Jurkat, Clone E6-1 (cell line): ENCODE results near the gene PC.

Source experiments
- DNase-seq: peaks from one replicate; pipeline ENCODE4 v3.0.0-alpha.2; 2011; ENCODE audit warnings: low read depth, low spot score
- H3K4me3 ChIP-seq: 2 replicates; pipeline ENCODE4 v1.5.1; 2011; ENCODE audit warnings: mild to moderate bottlenecking, low read length, control low read depth, moderate library complexity

Gene PC

GRCh38 chr11:66892911-66893310, 65.3 kb downstream of the PC start:
- no peak overlapping the region for H3K4me3 ChIP-seq
- no peak for DNase-seq

GRCh38 chr11:66891851-66892660, 66.1 kb downstream of the PC start:
- no peak overlapping the region for H3K4me3 ChIP-seq
- no peak for DNase-seq

DNA sequence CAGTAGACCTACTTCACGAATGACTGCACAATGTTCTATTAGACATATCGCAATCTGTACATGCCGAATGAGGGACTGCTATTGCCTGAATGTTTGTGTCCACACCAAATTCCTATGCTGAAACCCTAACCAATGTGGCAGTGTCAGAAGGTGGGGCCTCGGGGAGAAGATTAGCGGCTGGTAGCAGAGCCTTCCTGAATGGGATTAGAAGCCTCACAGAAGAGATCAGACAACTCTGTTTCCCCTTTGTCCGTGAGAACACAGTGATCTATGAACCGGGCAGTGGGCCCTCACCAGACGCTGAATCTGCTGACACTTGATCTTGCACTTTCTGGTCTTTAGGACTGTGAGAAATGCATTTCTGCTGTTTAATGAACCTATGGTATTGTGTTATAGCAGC, 68.2 kb downstream of the PC start:
- no peak for DNase-seq
- no peak overlapping the region for H3K4me3 ChIP-seq

DNA sequence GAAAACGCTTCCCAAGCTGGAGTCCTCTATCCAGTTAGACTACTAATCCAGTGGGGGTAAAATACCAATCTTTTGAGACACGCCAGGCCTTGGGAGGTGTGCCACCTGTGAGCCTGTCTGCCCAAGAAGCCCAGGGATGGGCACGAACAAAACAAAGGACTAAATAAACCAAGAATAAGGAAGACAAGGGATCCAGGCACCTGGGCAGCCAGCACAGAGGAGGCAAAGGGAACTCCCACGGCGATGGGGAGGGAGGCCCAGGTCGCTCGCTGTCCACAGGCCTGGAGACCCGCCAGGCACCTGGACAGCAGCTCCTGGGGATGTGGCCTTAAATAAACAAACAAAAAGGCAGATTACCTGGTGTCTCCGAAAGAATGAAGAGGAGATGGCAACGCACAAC, 69.9 kb downstream of the PC start:
- H3K4me3 ChIP-seq, result no peak overlapping the region
- no peak for DNase-seq

DNA sequence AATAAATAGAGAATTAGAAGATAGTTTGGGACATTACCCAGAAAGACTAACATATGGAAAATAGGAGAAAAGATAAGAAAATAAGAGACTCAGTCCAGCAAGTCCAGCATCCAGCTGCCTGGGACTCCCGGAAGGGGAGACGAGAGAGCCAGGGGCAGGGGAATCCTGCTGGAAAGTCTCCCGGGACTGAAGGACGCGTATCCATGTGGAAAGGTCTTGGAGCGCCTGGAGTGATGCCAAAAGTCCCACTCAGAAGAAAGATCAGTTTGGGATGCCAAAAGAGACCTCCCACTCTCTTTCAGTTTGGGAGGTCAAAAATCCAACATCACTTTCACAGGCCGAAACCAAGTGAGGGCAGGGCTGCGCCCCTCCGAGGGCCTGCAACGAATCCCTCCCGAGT, 70.7 kb downstream of the PC start:
- H3K4me3 ChIP-seq, result no peak overlapping the region
- no peak for DNase-seq

DNA sequence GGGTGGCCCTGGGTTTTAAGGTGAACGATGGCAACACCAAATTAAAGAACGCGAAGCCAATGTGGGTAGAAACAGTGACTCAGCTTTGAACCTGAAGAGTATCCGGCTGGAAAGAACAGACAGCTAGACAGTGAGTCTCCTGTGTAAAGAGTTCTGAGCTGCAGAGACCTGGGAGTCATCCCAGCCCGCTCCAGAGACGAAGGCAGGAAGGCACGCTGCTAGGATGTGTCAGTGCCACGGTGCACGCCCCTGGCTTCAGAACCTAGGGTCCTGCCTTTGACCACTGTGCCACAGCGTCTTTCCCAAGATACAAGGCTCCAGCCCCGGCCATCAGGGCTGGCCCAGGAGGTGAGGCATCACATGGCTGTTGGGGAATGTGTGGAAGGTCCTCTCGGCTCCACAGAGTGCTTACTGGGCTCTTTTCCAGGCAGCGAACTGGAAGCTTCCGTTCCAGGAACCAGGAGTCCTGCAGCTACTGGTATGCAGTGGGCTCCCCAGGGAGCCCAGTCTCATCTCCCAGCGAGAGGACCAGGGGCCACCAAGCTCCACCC, 71.4 kb downstream of the PC start:
- no peak overlapping the region for H3K4me3 ChIP-seq
- no peak for DNase-seq

DNA sequence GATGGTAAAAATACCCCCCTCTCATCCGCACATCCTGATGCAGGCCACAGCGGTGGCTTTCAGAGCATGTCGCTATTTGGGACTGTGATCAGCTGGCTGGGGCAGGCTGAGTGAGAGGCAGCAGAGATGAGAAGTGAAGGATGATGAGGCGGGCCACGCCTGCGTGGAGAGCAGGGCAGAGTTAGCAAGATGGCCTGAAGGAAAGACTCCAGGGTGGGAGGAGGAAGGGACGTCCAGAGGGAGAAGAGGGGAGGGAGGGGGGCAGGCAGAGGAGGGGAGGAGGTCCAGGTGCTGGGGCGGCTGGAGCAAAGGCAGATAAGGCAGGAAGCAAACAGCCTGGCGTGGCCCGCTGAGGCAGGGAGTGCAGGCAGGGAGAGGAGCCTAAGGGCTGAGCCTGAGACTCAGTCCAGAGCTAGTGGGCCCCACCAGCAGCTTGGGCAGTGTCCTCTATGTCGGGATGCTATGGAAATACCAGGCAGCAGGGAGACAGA, 72.2 kb downstream of the PC start:
- H3K4me3 ChIP-seq, result no peak overlapping the region
- no peak for DNase-seq

DNA sequence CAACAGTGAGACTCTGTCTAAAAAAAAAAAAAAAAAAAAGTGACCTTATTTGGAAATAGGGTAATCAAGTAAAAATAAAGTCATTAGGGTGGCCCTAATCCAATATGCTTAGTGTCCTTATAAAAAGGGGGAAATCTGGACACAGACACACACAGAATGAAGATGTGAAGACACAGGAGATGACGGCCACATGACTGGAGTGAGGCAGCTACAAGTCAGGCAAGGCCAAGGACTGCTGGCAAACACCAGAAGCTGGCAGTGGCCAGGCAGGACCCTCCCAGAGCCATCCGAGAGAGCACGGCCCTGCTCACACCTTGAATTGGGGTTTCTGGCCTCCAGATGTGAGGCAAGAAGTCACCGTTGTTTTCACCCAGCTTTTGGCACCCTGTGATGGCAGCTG, 72.7 kb downstream of the PC start:
- H3K4me3 ChIP-seq, result no peak overlapping the region
- DNase-seq, result no peak

GRCh38 chr11:66884443-66884842, 73.7 kb downstream of the PC start:
- no peak for DNase-seq
- no peak overlapping the region for H3K4me3 ChIP-seq

GRCh38 chr11:66883016-66883965, 74.9 kb downstream of the PC start:
- DNase-seq, result peak; percentile 39
- H3K4me3 ChIP-seq, result no peak overlapping the region

GRCh38 chr11:66882561-66883015, 75.6 kb downstream of the PC start:
- no peak for DNase-seq
- no peak overlapping the region for H3K4me3 ChIP-seq

DNA sequence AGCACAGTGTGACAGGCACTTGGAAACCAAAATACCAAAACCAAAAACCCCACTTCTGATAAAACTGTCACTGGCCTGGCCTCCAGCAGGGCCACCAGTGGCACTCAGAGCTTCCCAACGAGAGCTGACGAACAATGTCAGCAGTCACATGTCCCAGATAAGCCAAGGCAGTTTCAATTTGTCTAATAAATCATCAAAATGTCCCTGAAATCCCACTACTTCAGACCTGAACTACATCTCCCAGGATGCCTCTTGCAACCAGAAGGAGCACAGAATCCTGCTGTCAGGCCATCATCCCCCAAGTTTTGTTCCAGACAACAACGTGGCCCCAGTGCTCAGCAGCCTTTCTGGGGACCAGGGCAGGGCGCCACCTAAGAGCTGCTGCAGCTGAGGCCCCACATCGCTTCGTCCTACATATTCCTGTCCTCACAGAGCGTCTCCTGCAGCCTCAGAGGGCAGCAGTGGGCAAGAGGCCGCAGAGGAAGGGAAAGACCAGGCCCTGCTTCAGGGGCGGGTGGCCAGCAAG, 76.2 kb downstream of the PC start:
- H3K4me3 ChIP-seq, result no peak overlapping the region
- DNase-seq, result no peak

DNA sequence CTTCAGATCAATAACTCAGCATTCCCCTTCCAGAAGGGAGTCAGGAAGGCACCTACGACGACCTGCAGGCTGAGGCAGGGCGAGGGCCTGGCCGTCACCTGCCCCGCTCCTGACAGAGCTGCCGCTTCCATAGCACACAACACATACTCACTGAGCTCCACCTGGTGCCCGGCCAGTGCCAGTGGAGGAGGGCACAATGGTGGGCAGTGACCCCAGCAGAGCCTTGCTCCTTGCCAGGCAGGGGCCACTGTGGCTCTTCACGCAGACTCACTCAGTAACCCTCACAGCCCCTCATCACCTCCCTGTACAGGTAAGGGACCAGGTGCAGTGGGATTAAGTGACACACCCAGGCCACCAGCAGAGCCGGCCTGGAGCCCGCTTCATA, 76.7 kb downstream of the PC start:
- no peak for DNase-seq
- no peak overlapping the region for H3K4me3 ChIP-seq

DNA sequence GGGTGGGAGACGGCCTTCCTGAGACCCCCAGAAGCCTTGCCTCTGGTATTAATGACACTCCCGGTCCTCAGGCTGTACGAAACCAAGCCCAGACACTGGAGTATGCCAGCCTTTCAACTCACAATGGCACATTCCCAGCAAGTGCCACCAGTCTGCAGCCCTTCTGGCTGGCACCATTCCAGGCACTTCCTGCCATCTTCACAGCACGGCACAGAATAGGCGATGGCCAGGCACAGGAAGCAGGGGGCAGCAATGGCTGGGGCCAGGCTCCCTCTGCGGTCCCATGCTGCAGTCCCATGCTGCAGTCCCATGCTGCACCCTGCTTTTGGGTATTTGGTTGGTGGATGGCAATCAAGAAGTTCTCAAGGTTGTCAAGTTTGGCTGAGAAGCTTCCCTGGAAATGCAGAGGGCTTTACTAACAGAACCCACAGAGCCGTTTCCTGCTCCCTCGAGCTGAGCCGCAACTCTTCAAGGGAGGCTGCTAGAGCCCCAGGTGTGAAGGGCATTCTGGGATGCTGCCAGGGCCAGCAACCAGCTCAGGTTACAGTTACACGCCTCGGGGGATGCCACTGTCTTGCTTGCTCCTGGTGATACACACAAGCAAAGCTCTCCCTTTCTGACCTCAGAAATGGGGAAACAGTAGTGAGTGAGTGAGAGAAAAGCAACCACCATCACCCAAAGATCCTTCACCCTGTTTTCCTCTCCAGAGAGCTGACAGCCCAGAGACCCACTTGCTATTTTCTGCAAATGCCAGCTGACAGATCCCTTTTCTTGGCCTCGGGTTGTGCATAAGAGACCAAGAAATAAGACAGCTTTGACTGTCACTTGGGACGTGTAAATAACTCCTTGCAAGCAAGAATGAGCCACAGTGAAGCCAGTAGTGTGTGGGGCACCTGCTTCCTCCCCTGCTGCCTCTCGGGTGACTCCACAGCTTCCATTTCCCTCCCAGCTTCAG, 77.4 kb downstream of the PC start:
- peak overlapping the region; percentile 27 for H3K4me3 ChIP-seq
- DNase-seq, result peak; percentile 86

- no peak overlapping the region for H3K4me3 ChIP-seq
- DNase-seq, result no peak
Observed at GRCh38 chr11:66879999-66880398, 78.2 kb downstream of the PC start.

GRCh38 chr11:66879583-66879982, 78.6 kb downstream of the PC start:
- DNase-seq, result no peak

DNA sequence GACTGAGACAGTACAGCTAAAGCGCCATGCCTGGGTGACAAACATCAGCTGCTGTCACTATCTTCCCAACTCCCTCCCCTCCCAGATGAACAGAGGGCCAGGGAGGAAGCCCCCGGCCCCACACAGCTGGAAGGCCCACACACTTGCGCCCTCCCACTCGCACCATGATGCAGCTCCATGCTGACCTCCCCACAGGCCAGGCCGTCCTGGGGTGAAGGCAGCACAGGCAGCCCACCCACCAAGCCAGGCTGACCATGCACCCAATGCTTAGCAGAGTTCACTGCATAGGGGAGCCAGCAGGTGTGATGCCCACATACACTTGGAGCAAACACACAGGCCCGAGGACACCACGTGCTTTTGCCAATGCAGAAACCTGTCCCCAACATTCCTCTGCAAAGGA, 79.2 kb downstream of the PC start:
- no peak for DNase-seq
- no peak overlapping the region for H3K4me3 ChIP-seq

More at GRCh38 chr11:66879583-66879982, 78.6 kb downstream of the PC start:
- H3K4me3 ChIP-seq, result no peak overlapping the region

DNA sequence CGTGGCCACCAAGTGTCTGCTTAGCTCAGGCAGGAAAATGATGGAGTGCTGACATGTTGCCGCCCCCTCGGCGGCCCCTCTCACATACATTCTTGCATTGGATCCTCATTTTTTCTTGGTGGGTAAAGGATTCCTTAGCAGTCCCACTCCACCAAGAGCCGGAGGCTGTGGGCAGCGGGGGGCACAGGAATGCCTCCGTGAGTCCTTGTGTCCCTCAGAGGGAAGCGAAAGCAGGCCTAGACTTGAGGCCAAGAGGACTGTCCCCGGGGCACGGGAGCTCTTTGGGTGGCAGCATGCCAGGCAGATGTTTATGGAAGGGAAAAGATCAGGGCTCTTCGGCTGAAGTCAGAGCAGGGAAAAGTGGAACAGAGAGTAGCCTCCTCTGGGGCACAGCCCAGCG, 79.7 kb downstream of the PC start:
- DNase-seq, result no peak
- H3K4me3 ChIP-seq, result no peak overlapping the region
